Fibroblast of skin of left biceps (primary cell): ENCODE results near the gene MARCHF10.

Experiments
- DNase-seq, 2 experiments: peaks; one replicate each; pipeline ENCODE4 v3.0.0-alpha.2; 2013; ENCODE audit warnings: low read depth in 2 of 2

The MARCHF10 gene

DNA sequence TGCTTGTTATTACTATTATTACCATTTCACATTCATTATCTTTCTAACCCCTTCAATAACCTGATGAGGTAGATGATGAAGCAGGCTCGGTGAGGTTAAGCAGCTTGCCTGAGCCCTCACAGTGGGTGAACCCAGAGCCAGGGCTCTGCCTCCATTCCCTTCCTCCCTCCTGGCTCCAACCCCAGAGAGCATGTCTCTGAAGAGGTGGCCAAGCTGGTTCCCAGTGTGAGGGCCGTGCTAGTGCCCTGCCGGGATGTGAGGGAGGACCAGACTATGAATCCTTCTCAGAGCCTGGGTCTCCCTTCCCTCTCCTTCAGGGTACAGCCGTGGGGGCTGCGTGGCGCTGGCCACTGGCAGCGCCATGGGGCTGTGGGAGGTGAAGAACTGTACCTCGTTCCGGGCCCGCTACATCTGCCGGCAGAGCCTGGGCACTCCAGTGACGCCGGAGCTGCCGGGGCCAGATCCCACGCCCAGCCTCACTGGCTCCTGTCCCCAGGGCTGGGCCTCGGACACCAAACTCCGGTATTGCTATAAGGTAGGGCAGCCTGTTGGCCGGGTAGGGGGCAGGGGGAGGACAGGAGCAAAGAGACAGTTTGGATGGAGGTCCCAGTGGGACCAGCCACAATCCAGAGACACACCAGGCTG is 131.0 kb downstream of the MARCHF10 start:
- DNase-seq, result no peak

DNA sequence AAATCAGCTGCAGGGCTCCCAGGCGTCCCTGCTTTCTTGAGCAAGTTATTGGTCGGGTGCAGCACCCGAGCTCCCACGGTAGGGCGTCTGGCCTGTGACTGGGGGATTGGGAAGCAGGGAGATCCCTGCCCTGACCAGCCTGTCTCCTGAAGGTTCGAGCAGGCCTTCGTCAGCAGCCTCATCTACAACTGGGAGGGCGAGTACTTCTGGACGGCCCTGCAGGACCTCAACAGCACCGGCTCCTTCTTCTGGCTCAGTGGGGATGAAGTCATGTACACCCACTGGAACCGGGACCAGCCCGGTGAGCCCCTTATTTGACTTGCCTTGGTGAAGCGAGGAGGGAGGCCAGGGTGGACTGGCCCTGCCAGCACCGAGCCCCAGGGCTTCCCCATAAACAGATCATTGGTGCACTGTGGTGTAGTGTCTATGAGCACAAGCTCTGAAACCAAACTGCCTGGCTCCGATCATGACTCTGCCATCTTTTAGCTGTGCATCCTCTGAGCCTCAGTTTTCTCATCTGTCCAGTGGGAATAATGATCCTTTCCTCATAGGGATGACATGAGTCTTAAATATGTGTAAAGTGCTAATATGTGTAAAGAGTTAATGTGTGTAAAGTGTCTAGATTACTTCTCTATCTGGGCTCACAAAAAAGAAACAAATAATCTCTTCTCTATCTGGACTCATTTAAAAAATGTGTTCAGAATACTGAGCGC is 131.7 kb downstream of the MARCHF10 start:
- DNase-seq, result no peak

DNA sequence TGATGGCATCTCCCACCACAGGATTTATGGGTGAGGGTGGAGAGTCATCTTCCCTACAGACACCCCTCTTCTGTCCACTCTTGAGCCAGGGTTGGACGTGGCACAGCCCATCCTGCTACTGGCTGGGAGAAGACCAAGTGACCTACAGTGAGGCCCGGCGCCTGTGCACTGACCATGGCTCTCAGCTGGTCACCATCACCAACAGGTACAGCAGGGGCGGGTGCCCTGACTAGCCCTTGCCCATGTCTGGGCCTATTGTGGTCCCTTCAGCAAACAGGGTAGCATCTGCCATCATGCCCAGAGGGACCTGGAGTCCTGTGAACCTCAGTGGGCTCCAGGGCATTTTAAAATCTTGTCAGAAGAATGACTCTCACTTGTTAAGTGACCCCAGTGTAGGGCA is 132.4 kb downstream of the MARCHF10 start:
- DNase-seq, result no peak

- DNase-seq, result no peak
These were observed 132.9 kb downstream of the MARCHF10 start for GRCh38 chr17:62675260-62675659.

DNA sequence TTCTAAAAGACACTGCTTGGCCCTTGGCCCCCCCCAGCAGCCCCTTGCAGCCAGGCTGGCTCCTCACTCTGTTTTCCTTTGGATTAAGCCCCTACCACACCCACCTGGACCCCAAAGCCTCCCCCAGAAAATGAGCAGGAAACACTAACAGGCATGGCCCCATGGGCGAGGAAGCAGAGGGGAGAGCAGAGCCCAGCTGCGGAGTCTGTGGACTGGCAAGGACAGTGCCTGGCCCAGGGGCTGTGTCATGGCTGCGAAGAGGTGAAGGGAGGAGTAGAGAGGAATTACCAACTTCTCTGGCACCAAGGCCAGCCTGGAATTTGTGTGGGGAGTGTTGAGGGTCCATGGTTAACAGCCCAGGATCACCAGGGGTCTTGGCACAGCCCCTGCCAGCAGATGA is 133.3 kb downstream of the MARCHF10 start:
- DNase-seq, result no peak

- DNase-seq, result no peak
These were observed 133.8 kb downstream of the MARCHF10 start for GRCh38 chr17:62674363-62674739.

DNA sequence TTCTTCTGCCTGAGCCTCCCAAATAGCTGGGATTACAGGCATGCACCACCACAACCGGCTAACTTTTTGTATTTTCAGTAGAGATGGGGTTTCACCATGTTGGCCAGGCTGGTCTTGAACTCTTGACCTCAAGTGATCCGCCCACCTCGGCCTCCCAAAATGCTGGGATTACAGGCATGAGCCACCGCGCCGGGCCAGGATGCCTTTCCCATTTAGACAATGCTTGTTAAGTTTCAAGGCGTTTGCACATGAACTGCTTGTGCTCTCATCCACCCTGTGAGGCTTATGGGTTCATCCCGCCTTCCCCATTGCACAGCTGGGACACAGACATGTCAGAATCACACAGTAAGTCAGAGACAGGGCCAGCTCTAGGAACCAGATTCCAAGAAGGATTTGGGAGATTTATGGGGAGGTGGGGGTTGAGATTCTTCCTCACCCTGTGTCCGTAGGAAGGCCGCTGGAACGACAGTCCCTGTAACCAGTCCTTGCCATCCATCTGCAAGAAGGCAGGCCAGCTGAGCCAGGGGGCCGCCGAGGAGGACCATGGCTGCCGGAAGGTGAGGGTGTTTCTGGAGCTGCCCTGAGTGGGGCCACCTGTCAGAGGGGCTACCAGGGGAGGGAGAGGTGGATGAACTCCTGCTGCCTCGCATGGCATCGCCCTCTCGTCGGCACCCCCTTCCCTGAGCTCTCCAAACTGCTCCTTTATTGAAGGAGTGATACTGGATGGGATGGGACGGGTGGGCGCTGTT is 134.3 kb downstream of the MARCHF10 start:
- DNase-seq, result no peak

DNA sequence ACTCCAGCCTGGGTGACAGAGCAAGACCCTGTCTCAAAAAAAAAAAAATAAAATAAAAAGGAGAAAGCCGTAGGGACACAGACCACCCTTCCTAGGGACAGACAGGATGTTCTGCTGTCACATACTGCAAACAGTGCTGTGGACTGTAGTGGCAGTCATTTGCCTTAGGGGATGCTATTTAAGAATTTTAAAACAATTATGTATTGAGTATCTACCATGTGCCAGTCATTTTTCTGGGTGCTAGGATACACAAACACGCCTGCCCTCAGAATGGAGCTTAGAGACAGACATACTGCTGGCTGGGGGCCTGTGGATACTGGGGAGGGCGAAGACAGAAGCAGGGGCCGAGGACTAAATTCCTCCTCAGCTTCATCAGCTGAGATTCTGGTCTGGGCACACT is 135.2 kb downstream of the MARCHF10 start:
- DNase-seq, result no peak

GRCh38 chr17:62671553-62671952 is 136.6 kb downstream of the MARCHF10 start:
- DNase-seq, result no peak

- no peak for DNase-seq
These were observed 137.8 kb downstream of the MARCHF10 start for GRCh38 chr17:62670202-62670821.

GRCh38 chr17:62668091-62668804 is 139.9 kb downstream of the MARCHF10 start:
- DNase-seq, result no peak

DNA sequence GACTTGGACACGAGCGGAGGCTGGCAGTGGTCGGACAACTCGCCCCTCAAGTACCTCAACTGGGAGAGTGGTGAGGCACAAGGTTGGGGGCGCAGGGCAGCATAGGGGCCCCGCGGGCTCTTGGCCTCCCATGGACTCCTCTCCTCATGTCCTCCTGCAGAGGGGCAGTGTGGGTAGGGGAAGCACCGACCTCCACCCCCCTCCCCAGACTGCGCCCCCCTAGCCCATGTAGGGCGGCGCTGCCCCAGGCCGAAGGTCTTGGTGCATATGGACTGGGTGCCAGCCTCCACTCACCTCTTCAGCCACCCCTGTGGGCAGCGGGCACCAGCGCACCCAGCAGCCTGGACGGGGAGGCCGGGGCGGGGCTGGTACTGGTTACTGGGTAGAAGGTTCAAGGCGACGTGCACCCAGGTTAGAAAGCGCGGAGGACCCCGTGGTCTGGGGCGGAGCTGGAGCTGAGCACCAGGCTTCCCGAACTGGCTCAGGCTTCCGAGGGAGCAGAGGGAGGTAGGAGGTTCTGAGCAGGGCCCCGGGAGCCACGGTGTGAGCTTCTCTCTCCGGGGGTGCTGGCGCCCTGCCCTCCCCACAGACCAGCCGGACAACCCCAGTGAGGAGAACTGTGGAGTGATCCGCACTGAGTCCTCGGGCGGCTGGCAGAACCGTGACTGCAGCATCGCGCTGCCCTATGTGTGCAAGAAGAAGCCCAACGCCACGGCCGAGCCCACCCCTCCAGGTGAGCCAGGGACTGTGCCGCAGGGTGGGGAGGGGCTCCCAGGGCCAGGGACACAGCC is 141.1 kb downstream of the MARCHF10 start:
- DNase-seq, result no peak

DNA sequence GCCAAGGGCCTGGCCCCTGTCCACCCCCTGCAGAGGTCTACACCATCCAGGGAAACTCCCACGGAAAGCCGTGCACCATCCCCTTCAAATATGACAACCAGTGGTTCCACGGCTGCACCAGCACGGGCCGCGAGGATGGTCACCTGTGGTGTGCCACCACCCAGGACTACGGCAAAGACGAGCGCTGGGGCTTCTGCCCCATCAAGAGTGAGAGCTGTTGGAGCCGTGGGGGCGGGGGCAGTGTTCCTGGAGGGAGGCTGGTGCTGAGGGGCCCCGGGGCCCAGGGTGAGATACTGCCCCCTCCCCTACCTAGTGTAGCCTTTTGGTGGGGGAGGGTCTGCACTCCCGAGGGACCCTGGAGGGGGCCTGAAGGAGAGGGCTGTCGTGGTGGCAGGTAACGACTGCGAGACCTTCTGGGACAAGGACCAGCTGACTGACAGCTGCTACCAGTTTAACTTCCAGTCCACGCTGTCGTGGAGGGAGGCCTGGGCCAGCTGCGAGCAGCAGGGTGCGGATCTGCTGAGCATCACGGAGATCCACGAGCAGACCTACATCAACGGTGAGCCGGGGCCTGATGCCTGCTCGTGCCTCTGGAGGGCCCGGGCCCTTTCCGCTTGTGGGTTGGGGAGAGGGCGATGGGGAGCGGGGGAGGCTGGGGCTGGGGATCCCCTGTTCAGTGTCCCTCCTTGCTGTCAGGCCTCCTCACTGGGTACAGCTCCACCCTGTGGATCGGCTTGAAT is 141.9 kb downstream of the MARCHF10 start:
- DNase-seq, result no peak

- DNase-seq, result no peak
These were observed 142.5 kb downstream of the MARCHF10 start for GRCh38 chr17:62665599-62665998.

DNA sequence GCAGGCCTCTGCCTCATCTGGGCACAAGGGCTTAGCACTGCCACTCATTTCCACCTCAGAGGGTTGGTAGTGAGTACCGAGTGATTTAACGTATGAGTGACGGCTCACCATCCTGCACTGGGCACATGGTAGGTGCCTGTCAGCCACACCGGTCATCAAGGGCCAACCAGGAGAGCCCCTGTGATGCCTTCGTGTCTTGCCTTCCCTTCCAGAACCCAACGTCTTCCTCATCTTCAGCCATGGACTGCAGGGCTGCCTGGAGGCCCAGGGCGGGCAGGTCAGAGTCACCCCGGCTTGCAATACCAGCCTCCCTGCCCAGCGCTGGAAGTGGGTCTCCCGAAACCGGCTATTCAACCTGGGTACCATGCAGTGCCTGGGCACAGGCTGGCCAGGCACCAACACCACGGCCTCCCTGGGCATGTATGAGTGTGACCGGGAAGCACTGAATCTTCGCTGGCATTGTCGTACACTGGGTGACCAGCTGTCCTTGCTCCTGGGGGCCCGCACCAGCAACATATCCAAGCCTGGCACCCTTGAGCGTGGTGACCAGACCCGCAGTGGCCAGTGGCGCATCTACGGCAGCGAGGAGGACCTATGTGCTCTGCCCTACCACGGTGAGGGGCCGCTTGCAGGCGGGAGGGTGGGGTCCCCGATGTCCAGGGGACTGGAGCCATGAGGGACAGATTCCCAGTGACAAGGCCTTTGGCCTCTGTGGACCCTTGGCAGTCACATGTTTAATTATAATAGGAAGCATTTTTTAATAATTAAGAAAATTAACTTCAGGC is 143.6 kb downstream of the MARCHF10 start:
- DNase-seq, result no peak

DNA sequence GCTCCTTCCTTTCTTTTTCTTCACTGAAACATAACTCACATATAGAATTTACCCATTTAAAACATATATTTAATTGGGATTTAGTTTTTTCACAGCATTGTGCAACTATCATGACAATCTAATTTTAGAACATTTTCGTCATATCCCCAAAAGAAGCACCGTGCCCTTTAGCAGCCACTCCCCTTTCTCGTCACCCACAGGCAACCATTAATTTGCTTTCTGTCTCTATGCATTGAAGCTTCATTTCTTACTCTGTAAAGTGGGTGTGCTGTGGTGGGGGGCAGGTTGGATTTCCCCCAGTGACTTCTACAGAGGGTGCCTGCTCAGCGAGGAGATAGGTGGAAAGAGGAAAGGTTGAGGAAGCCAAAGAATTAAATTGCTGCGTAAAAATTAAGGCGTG is 144.8 kb downstream of the MARCHF10 start:
- no peak for DNase-seq

DNA sequence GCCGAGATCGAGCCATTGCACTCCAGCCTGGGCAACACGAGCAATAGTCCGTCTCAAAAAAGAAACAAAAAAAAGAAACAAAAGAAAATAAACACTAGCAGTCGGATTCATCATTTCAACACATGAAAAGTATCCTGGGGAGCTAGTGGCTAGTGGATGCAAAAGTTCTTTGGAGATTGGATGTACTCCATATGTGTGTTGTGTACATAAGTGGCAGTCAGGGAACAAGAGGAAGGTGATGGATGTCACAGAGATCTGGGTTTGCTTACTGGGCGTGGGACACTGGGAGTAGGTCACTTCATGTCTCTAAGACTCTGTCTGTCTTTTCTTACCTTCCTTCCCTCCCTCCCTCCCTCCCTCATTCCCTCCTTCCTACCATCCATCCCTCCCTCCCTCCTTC is 145.3 kb downstream of the MARCHF10 start:
- DNase-seq, result no peak

GRCh38 chr17:62661337-62661736 is 146.8 kb downstream of the MARCHF10 start:
- DNase-seq, result no peak

DNA sequence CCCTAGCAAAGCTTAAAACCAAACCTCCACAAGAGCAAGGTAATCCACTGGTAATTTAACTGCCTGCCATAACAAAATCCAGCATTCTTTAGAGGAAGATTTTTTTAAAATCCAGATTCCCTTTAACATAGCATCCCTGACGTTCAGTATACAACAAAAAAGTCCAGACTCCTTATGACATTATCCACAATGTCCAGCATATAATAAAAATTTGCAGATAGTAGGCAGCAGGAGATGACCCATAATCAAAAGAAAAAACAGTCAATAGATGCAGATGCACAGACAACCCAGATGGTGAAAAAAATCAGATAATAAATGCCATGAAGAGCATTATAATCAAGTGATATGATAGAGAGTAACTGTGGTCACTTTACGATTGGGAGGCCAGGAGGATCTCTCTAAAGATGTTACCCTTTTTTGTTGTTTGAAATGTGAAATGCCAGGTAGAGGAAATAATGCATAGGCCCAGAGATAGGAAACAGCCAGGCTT is 147.4 kb downstream of the MARCHF10 start:
- no peak for DNase-seq
